Measurements from ENCODE around the gene PITHD1.
"Not testable (repeated sequence)": the region's sequence is repeated elsewhere in the genome, so short reads cannot be mapped to it uniquely, and the experiment has no call there.

PITHD1 gene

GRCh38 chr1:23799255-23799569 is 21.0 kb downstream of the PITHD1 start:
- DNase-seq (ENCODE audit: low read depth): no peak

GRCh38 chr1:23799570-23800399 is 21.6 kb downstream of the PITHD1 start:
- DNase-seq (ENCODE audit: low read depth): peak; percentile 43

DNA sequence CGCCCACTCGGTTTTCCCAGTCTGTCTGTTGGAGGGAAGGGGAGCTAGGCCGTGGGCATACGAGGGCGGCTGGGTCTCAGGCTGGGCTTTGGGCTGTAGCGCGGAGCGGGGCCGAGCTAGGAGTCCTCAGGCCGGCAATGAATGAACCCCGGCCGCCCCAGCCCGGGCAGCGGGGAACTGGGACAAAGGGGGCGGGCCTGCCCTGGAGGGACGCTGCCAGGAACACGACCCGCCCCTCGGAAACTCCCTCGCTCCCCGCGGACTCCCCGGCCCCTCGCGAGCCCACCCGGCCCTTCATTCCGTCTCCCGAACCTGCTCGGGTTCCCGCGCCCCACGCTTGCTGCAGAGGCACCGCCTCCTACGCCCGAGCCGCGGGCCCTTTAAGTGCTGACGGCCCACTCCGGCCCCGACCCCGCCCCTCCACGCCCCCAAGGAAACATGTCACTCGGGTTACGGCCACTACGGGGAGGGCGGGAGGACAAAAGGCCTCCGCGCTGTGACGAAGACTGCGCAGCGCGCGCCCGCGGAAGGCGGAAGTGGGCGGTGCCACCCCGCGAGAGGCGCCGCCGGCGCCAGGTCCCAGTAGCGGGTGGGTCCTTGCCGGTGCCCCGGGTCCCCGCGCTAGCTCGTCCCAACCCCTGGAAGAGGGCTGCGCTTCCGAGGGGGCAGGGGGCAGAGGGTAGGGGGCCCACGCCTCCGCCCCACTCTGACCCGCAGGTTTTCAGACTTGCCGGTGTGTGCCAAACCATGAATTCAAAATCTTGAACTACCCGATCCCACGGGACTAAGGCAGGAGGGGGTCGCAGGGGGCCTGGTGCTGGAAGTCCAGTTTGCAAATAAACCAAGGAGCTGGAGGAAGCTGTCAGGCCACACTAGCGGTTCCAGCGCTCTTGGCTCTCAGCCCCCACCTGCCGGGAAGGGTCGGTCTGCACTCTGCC is 22.5 kb downstream of the PITHD1 start, which contains the start of gene GALE:
Gene GALE, minus strand, starts transcription at position 355 of the 938 bp plus-strand sequence. CDS start 1,747 bp downstream, outside the sequence.
- DNase-seq (ENCODE audit: low read depth): peak; percentile 71

- DNase-seq (ENCODE audit: low read depth): no peak
Observed at GRCh38 chr1:23801338-23801748, 23.1 kb downstream of the PITHD1 start.

- DNase-seq (ENCODE audit: low read depth): no peak
Observed at GRCh38 chr1:23801876-23802275, 23.7 kb downstream of the PITHD1 start.

DNA sequence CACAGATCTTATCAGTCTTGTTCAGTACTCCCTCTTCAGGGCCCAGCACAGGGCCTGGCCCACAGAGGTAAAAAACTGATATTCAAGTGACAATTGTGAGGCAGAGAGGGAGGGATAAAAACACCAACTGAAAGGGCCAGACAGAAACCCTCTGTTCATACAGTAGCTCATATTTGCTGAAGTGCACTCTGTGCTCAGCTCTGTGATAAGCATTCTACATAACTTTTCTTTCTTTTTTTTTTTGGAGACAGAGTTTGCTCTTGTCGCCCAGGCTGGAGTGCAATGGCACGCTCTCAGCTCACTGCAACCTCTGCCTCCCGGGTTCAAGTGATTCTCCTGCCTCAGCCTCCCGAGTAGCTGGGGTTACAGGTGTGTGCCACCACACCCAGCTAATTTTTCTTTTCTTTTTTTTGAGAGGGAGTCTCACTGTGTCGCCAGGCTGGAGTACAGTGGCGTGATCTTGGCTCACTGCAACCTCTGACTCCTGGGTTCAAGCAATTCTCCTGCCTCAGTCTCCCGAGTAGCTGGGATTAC is 24.7 kb downstream of the PITHD1 start:
- not testable (repeated sequence) for DNase-seq (ENCODE audit: low read depth)

GRCh38 chr1:23803674-23804073 is 25.5 kb downstream of the PITHD1 start:
- DNase-seq (ENCODE audit: low read depth): no peak

DNA sequence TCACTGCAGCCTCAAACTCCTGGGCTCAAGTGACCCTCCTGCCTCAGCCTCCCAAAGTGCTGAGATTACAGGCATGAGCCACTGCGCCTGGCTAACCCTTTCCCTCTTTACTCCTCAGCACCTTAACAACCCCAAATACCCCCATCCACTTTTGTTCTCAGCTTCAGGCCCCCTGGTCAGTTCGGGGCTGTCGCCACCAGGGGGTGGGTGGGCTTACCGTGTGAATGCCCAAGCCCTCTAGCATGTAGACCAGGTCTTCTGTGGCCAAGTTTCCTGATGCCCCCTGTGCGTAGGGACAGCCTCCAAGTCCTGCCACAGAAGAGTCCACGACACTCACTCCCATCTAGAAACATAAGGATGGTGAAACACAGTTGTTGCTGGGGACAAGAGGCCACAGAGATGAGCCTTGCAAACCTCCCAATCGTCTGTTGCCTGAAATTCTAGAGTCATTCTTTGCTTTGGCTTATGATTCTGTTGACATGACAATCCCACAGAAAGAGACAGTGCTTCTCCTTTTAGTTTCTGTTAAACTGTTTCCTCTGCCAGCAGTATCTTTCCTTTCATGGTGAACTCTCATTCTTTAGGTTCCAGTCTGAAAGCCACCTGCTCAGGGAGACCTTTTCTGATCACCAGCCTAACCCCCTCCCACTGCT is 26.1 kb downstream of the PITHD1 start:
- no peak for DNase-seq (ENCODE audit: low read depth)

DNA sequence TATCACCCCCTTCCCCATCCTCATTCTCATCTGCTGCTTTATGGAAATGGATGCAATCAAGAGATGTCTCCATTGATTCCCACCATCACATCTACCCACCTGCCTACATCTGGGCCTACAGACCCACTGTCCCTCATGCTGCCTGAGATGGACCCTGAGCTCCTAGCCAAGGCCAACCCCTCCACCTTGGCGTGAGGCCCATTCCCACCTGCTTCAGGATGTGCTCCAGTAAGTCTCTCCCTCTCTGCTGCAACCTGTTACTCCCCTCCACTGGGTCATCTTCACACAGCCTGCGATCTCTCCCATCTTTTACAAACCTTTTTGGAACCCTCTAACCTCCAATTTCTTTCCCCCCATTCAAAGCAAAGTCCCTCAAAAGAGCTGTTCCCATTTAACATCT is 26.8 kb downstream of the PITHD1 start:
- DNase-seq (ENCODE audit: low read depth): no peak

DNA sequence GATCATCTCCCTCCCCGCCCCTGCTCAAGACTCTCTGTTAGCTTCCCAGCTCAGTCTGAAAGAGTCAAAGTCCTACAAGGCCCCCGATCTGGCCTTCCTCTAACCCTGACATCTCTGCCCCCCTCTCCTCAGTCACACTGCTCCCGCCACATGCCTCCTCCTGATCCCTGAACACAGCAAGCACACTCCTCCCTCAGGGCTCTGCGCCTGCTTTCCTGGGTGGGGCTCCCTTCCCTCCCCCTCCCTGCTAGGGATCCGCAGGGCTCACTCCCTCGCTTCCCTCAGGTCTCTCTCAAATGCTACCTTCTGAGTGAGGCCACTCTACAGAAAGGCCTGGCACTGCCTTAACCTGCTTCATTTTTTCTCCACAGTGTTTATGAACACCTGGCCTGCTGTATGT is 28.1 kb downstream of the PITHD1 start:
- no peak for DNase-seq (ENCODE audit: low read depth)

- DNase-seq (ENCODE audit: low read depth): no peak
Observed at GRCh38 chr1:23807453-23807852, 29.2 kb downstream of the PITHD1 start.

DNA sequence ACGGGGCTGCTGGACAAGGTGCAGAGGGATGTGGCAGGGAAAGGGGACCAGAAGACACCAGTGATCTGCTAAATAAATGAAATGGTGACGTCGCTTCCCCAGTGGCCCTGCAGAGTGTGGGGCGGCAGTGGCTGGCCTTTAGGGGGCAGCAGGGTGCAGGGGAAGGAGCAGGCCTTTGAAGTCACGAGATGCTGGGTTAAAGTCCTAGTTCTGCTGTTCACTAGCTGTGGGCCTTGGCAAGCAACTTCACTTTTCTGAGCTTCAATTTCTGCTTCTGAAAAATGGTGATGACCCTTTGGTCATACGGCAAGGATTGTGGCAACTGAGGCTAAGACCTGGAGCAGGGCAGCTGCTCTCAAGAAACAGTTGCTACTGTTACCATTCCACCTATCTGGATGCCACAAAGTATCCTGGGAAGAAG is 31.5 kb downstream of the PITHD1 start:
- DNase-seq (ENCODE audit: low read depth): no peak

- no peak for DNase-seq (ENCODE audit: low read depth)
Observed at GRCh38 chr1:23810818-23811540, 32.8 kb downstream of the PITHD1 start.

DNA sequence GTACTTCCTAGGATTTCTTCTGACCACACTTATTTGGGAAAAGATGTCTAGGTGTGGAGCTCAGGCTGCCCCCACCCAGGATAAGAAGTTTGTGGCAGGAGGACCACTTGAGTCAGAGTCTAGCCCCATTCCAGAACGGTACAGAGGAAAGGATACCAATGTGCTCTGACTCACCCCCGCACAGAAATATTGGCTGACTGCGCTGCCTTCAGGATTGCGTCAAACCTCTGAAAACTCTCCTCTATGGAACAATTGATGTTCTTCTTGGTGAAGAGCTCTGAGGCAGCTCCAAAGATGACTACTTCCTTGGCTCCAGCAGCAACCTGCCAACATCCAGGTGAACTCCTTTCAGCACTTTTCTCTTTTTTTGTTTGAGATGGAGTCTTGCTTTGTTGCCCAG is 35.8 kb downstream of the PITHD1 start:
- no peak for DNase-seq (ENCODE audit: low read depth)

- no peak for DNase-seq (ENCODE audit: low read depth)
Observed at GRCh38 chr1:23816361-23816760, 38.1 kb downstream of the PITHD1 start.

- DNase-seq (ENCODE audit: low read depth): no peak
Observed at GRCh38 chr1:23816906-23817305, 38.7 kb downstream of the PITHD1 start.

- no peak for DNase-seq (ENCODE audit: low read depth)
Observed at GRCh38 chr1:23817633-23818032, 39.4 kb downstream of the PITHD1 start.

DNA sequence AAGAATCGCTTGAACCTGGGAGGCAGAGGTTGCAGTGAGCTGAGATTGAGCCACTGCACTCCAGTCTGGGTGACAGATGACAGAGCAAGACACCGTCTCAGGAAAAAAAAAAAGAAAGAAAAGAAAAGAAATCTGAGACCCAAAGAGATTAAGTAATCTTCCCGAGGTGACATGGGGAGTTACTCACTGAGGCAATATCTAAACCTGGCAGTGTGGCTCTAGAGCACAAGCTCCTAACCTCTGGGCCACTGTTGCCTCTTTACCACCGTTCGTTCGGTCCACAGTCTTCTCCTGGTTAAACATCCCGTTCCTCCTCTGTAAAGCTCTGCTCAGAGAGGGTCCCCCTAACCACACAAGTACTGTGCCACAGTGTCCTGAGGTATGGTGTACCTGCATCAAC is 45.5 kb downstream of the PITHD1 start:
- no peak for DNase-seq (ENCODE audit: low read depth)

GRCh38 chr1:23824711-23825075 is 46.5 kb downstream of the PITHD1 start:
- no peak for DNase-seq (ENCODE audit: low read depth)

DNA sequence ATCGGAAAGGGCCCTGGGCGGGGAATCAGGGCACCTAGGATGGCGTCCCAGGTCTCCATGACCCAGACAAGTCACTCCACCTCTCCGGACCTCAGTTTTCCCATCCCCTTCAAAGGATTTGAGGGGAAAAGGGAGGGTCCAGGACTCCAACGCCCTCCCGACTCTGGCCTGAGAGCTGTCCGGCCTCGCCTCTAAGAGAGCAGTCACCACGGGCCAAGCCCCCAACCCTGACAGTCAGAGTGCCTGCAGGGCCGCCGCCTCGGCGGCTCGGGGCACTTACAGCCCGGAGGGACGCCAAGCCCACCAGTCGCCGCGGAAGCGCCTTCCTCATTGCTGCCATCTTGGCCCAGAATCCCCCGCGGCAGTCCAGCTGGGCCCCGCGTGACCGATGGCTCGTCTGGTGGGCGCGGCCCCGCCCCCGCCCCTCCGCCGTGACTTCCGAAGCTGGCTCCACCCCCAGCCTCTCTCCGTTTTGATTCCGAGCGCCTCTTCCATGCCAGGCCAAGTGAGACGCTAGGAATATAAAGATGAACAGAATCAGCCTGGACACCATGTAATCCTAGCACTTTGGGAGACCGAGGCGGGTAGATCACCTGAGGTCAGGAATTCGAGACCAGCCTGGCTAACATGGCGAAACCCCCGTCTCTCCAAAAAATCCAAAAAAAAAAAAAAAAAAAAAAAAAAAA is 47.0 kb downstream of the PITHD1 start, which contains the start of gene HMGCL:
Gene HMGCL, minus strand, starts transcription at position 354 of the 686 bp plus-strand sequence. Its CDS starts 14 bp downstream, at position 340.
- DNase-seq (ENCODE audit: low read depth): peak; percentile 51
